Measurements from ENCODE around the gene TRAPPC14. TPM values are rescaled to one million over a fixed set of nuclear protein-coding genes. Genes with fewer than 3 reads are reported as not detected.
"Not testable (repeated sequence)": the region's sequence is repeated elsewhere in the genome, so short reads cannot be mapped to it uniquely, and the experiment has no call there.

Gene TRAPPC14
- total and polyA plus RNA-seq, 3 donors from 2014 or later: 57.5 to 78.7 (median 71.8) TPM

DNA sequence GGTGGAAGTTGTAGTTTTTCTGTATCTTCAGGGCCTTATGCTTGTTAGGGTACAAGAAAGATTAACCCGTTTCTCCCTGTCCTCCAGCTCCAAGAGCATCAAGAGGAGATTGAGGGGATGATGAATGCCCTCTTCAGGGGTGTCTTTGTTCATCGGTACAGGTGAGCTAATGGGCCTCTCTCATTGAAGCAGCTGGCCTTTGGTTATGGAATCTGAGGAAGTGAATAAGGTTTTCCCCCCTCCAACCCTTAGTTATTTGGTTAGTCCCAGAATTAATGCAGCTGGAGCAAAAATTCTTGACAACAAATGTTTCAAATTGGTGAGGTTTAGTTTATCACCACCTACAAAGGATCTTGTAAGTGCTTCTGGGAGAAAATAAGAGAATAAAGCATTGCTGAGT, 36.7 kb upstream of the TRAPPC14 start:
- DNase-seq: no peak
- Histone ChIP-seq H3K9me3 (no peaks in the 10 kb centered on the region), H3K27ac (no peak overlapping the region), H3K36me3 (ENCODE audit: low read depth, missing control alignments) (no peaks in the 10 kb centered on the region), H3K4me3 (no peak overlapping the region), H3K4me1 (no peaks in the 10 kb centered on the region), H3K27me3 (no peaks in the 10 kb centered on the region)
- TF ChIP-seq, protein P1, sequence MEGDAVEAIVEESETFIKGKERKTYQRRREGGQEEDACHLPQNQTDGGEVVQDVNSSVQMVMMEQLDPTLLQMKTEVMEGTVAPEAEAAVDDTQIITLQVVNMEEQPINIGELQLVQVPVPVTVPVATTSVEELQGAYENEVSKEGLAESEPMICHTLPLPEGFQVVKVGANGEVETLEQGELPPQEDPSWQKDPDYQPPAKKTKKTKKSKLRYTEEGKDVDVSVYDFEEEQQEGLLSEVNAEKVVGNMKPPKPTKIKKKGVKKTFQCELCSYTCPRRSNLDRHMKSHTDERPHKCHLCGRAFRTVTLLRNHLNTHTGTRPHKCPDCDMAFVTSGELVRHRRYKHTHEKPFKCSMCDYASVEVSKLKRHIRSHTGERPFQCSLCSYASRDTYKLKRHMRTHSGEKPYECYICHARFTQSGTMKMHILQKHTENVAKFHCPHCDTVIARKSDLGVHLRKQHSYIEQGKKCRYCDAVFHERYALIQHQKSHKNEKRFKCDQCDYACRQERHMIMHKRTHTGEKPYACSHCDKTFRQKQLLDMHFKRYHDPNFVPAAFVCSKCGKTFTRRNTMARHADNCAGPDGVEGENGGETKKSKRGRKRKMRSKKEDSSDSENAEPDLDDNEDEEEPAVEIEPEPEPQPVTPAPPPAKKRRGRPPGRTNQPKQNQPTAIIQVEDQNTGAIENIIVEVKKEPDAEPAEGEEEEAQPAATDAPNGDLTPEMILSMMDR (IDR thresholded peaks at IDR 0.05): no peak
- TF ChIP-seq POLR2A (IDR thresholded peaks at IDR 0.05): no peak
- intact Hi-C loops (cut with DNase I; ENCODE audit: low total_unique reads): no loop called here
- WGBS, 2 donors: 81 to 83% methylated on average over 2 of the region's 2 CpGs

- intact Hi-C loops (cut with DNase I; ENCODE audit: low total_unique reads): no loop called here
- Histone ChIP-seq H3K4me3 (no peak overlapping the region), H3K36me3 (ENCODE audit: low read depth, missing control alignments) (no peaks in the 10 kb centered on the region), H3K27me3 (no peaks in the 10 kb centered on the region), H3K4me1 (no peaks in the 10 kb centered on the region), H3K27ac (no peak overlapping the region), H3K9me3 (no peaks in the 10 kb centered on the region)
- 82 to 94% methylated on average over 3 of the region's 3 CpGs for WGBS, 2 donors
- no peak for TF ChIP-seq POLR2A (IDR thresholded peaks at IDR 0.05)
- TF ChIP-seq, protein P1 (IDR thresholded peaks at IDR 0.05): no peak
- DNase-seq: no peak
These were observed 34.4 kb upstream of the TRAPPC14 start for GRCh38 chr7:100192969-100193368.

DNA sequence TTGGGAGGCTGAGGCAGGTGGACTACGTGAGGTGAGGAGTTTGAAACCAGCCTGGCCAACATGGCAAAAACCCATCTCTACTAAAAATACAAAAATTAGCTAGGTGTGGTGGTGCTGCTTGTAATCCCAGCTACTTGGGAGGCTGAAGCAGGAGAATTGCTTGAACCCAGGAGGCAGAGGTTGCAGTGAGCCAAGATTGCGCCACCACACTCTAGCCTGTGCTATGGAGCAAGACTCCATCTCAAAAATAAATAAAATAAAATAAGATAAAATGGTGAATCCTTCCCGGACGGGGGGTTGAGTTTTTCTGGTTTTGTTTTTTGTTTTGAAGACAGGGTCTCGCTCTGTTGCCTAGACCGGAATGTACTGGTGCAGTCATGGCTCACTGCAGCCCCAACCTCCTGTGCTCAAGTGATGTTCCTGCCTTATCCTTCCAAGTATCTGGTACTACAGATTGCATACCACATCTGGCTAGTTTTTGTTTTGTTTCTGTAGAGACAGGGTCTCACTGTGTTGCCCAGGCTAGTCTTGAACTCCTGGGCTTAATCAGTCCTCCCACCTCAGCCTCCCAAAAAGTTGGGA, 33.8 kb upstream of the TRAPPC14 start:
- DNase-seq; H3K27ac ChIP-seq; intact Hi-C loops (cut with DNase I; ENCODE audit: low total_unique reads); H3K4me1 ChIP-seq; H3K9me3 ChIP-seq; H3K27me3 ChIP-seq; H3K36me3 ChIP-seq (ENCODE audit: low read depth, missing control alignments); H3K4me3 ChIP-seq: not testable (repeated sequence)
- WGBS, 2 donors: 93 to 95% methylated on average over 6 of the region's 6 CpGs

DNA sequence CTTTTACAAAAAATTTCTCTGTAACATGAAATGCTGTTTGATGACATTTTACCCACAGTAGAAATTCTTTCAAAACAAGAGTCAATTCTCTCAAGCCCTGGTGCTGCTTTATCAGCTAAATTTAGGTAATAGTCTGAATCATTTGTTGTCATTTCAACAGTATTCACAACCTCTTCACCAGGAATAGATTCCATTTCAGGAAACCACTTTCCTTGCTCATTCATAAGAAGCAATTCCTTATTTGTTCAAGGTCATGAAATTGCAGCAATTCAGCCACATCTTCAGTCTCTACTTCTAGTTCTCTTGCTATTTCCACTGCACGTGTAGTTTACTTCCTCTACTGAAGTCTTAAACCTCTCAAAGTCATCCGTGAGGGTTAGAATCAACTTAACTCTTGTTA, 33.3 kb upstream of the TRAPPC14 start:
- intact Hi-C loops (cut with DNase I; ENCODE audit: low total_unique reads): no loop called here
- Histone ChIP-seq H3K4me3 (no peak overlapping the region), H3K27me3 (no peaks in the 10 kb centered on the region), H3K27ac (no peak overlapping the region), H3K4me1 (no peaks in the 10 kb centered on the region), H3K9me3 (no peaks in the 10 kb centered on the region), H3K36me3 (ENCODE audit: low read depth, missing control alignments) (no peaks in the 10 kb centered on the region)
- DNase-seq: no peak
- WGBS, 2 donors: 40 to 61% methylated on average over 2 of the region's 2 CpGs
- TF ChIP-seq POLR2A (IDR thresholded peaks at IDR 0.05): no peak
- TF ChIP-seq, protein P1 (IDR thresholded peaks at IDR 0.05): no peak

GRCh38 chr7:100190048-100190711, 31.7 kb upstream of the TRAPPC14 start:
- intact Hi-C loops (cut with DNase I; ENCODE audit: low total_unique reads): no loop called here
- Histone ChIP-seq H3K27ac (no peak overlapping the region), H3K9me3 (no peaks in the 10 kb centered on the region), H3K36me3 (ENCODE audit: low read depth, missing control alignments) (no peaks in the 10 kb centered on the region), H3K4me3 (no peak overlapping the region), H3K27me3 (no peaks in the 10 kb centered on the region), H3K4me1 (no peaks in the 10 kb centered on the region)
- DNase-seq: no peak
- TF ChIP-seq, protein P1 (IDR thresholded peaks at IDR 0.05): peak in 2 of 3 experiments; percentile 23 to 53
- no peak for TF ChIP-seq POLR2A (IDR thresholded peaks at IDR 0.05)
- WGBS, 2 donors: 68 to 76% methylated on average over 4 of the region's 4 CpGs
